Upper lobe of left lung (tissue), 6 donors: ENCODE data around the gene COL6A3. TPM values are rescaled to one million over a fixed set of nuclear protein-coding genes. Genes with fewer than 3 reads are reported as not detected.
A peak's percentile ranks its signal among the peaks of the same experiment; 100 is the strongest.

Experiments used
- ATAC-seq, 2 donors: fragments of 200-7000 bp; cut with Tn5 transposase; one replicate each; pipeline ENCODE4 v1.9.1; 2022; ENCODE audit warnings: mild to moderate bottlenecking in 2 of 2, moderate library complexity in 2 of 2; ENCODE audit not compliant: low FRiP score in 2 of 2
- DNase-seq, 2 donors: peaks; one replicate each; pipeline ENCODE4 v3.0.0-alpha.2; 2019 to 2020
- H3K27ac ChIP-seq, 4 donors: fragments of 200-600 bp; sonication (generic); one replicate each; pipeline ENCODE4 v1.5.1; 2016 to 2019
- H3K27me3 ChIP-seq, 4 donors: fragments of 200-600 bp; sonication (generic); one replicate each; pipeline ENCODE4 v1.5.1; 2017 to 2019
- H3K36me3 ChIP-seq, 4 donors: fragments of 200-600 bp; sonication (generic); one replicate each; pipeline ENCODE4 v1.5.1; 2016 to 2019
- H3K4me1 ChIP-seq, 4 donors: fragments of 200-600 bp; sonication (generic); one replicate each; pipeline ENCODE4 v1.5.1; 2018 to 2019
- H3K4me3 ChIP-seq, 4 donors: fragments of 200-600 bp; sonication (generic); one replicate each; pipeline ENCODE4 v1.5.1; 2017 to 2019; ENCODE audit warnings: mild to moderate bottlenecking in 2 of 4, moderate library complexity in 1 of 4
- H3K9me3 ChIP-seq, 4 donors: fragments of 200-600 bp; sonication (generic); one replicate each; pipeline ENCODE4 v1.5.1; 2018 to 2019
- EP300 ChIP-seq, 4 donors: sonication (generic); formaldehyde crosslinking; IDR thresholded peaks; one replicate each; pipeline ENCODE4 v1.5.1; 2017; ENCODE audit warnings: antibody characterized with exemption in 4 of 4, control low read depth in 2 of 4
- POLR2A ChIP-seq, 4 donors: fragments of 450-650 bp; IDR thresholded peaks; one replicate each; pipeline ENCODE4 v1.5.1; 2016 to 2017; ENCODE audit warnings: antibody characterized with exemption in 4 of 4, mild to moderate bottlenecking in 2 of 4
- POLR2AphosphoS5 ChIP-seq, 2 donors: sonication (generic); formaldehyde crosslinking; IDR thresholded peaks; one replicate each; pipeline ENCODE4 v1.5.1; 2017; ENCODE audit warnings: antibody characterized with exemption in 2 of 2
- WGBS, 2 donors: methylation state at CpG; one replicate each; pipeline ENCODE4 v1.1.5; 2017 to 2018; 5-methylcytosine and 5-hydroxymethylcytosine counted together
- total RNA-seq, 6 donors: library from RNA; depleted of rRNA in 4 of 6; stranded (reverse); fragments of >200 nt in 4 of 6; gene quantifications; one replicate each; pipeline versions ENCODE4 v1.1.0 to v1.2.1, GENCODE V29; 2016 to 2021
- TF ChIP-seq, protein P1 (sequence below), 6 experiments: fragments of 450-650 bp in 4 of 6; fragments of 200-600 bp in 2 of 6; sonication (generic) in 2 of 6; IDR thresholded peaks; one replicate each; pipeline ENCODE4 v1.5.1; 2016 to 2019; ENCODE audit warnings: antibody characterized with exemption in 6 of 6
- donor health status: DM: no; HTN: no; CAD: no; lungs with moderate emphysema.
- donor health status: DM: no; HTN: yes; CAD: no; lungs with severe emphysema.

Gene COL6A3, protein sequence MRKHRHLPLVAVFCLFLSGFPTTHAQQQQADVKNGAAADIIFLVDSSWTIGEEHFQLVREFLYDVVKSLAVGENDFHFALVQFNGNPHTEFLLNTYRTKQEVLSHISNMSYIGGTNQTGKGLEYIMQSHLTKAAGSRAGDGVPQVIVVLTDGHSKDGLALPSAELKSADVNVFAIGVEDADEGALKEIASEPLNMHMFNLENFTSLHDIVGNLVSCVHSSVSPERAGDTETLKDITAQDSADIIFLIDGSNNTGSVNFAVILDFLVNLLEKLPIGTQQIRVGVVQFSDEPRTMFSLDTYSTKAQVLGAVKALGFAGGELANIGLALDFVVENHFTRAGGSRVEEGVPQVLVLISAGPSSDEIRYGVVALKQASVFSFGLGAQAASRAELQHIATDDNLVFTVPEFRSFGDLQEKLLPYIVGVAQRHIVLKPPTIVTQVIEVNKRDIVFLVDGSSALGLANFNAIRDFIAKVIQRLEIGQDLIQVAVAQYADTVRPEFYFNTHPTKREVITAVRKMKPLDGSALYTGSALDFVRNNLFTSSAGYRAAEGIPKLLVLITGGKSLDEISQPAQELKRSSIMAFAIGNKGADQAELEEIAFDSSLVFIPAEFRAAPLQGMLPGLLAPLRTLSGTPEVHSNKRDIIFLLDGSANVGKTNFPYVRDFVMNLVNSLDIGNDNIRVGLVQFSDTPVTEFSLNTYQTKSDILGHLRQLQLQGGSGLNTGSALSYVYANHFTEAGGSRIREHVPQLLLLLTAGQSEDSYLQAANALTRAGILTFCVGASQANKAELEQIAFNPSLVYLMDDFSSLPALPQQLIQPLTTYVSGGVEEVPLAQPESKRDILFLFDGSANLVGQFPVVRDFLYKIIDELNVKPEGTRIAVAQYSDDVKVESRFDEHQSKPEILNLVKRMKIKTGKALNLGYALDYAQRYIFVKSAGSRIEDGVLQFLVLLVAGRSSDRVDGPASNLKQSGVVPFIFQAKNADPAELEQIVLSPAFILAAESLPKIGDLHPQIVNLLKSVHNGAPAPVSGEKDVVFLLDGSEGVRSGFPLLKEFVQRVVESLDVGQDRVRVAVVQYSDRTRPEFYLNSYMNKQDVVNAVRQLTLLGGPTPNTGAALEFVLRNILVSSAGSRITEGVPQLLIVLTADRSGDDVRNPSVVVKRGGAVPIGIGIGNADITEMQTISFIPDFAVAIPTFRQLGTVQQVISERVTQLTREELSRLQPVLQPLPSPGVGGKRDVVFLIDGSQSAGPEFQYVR (N-terminal part only)
- 100 to 1,000 TPM in 2 of 6 donors, 10 to 100 TPM in 4; 34.4 to 199 (median 71.9) TPM for total RNA-seq

DNA sequence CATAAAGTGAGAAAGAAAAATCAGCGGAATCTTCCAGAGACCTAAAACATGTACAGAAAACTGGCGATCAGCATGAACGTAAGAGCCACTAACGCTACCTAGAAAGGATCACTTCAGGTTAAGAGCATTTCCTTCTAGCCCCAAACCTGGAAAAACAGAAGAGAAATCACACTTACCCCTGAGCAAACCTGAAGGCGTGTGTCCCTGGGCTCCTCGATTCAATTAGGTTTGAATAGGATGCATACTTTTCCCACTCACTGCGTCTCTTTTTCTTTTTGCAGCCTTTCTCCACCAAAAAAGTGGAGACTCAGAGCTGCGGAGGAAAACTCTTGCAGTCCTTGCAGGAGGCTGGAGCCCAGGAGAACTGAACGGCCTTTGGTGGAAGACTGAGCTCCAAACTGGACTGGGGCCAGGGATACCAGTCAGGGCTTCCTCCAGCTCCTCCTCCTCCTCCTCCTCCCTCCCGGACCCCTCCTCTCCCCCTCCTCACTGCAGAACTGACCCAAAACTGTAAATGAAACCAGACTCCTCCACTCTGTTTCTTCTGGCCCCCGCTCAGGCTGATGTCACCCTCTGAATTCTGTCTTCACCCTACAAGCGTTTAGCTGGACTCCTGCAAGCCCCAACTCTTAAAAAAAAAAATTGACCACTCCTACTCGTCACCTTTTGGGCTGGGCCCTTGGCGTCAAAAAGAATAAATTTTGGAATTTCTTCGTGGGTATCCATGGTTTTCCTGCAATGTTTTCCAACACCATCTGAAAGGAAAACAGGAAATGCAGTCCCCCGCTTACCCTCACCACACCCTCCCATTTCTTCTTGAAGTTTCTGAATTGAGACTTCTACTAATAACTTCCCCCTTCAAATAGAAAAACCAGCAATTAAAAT is at the start of gene COL6A3:
TSS of gene COL6A3 (minus strand) at position 388 of the 885 bp plus-strand sequence. CDS start 17,347 bp downstream, outside the sequence.
- DNase-seq (no peak), ATAC-seq (peak in 1 of 2 donors; percentile 73)
- peak within 1 kb of the TSS in 3 of 4 donors; percentile 32 to 48 (median 46) for H3K4me3 ChIP-seq
- H3K27me3 ChIP-seq, result no peaks in the 10 kb centered on the region
- no peaks in the 10 kb centered on the region for H3K4me1 ChIP-seq
- no peaks in the 10 kb centered on the region for H3K9me3 ChIP-seq
- H3K27ac ChIP-seq, result peak within 1 kb of the TSS; percentile 49 to 83 (median 80)
- no peaks in the 10 kb centered on the region for H3K36me3 ChIP-seq
- TF ChIP-seq POLR2AphosphoS5 (IDR thresholded peaks at IDR 0.05) (peak in 1 of 2 donors; percentile 24), POLR2A (IDR thresholded peaks at IDR 0.05) (peak in 1 of 4 donors; percentile 20)
- TF ChIP-seq, protein P1, sequence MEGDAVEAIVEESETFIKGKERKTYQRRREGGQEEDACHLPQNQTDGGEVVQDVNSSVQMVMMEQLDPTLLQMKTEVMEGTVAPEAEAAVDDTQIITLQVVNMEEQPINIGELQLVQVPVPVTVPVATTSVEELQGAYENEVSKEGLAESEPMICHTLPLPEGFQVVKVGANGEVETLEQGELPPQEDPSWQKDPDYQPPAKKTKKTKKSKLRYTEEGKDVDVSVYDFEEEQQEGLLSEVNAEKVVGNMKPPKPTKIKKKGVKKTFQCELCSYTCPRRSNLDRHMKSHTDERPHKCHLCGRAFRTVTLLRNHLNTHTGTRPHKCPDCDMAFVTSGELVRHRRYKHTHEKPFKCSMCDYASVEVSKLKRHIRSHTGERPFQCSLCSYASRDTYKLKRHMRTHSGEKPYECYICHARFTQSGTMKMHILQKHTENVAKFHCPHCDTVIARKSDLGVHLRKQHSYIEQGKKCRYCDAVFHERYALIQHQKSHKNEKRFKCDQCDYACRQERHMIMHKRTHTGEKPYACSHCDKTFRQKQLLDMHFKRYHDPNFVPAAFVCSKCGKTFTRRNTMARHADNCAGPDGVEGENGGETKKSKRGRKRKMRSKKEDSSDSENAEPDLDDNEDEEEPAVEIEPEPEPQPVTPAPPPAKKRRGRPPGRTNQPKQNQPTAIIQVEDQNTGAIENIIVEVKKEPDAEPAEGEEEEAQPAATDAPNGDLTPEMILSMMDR (IDR thresholded peaks at IDR 0.05), result no peak
- WGBS, 2 donors, result 57% methylated on average over 15 to 16 of the region's 16 CpGs

DNA sequence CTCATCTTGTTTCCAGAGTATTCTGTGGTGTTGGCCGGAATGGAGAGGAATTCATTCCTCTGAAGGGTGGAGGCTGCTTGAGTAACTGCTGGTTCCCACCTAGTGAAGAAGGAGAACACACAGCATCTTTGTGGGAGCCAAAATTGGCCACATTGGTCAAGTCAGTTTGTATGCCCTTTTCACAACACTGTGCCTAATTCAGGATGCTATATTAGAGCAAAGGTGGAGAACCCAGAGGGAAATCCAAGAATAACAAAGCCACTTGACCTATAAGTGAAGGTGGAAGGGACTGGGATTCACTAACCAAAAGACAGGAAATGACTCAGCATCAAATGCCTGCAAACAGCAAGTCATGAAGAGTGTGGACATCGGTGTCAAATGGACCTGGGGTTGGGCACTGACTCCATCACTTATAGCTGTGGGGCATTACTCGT is 45.8 kb upstream of the COL6A3 start:
- no peaks in the 10 kb centered on the region for H3K27me3 ChIP-seq
- no peak for TF ChIP-seq POLR2AphosphoS5 (IDR thresholded peaks at IDR 0.05)
- no peak for TF ChIP-seq EP300 (IDR thresholded peaks at IDR 0.05)
- TF ChIP-seq, protein P1 (IDR thresholded peaks at IDR 0.05), result no peak
- no peaks in the 10 kb centered on the region for H3K36me3 ChIP-seq
- 76 to 88% methylated on average over 3 of the region's 3 CpGs for WGBS, 2 donors
- H3K27ac ChIP-seq, result no peak overlapping the region
- no peaks in the 10 kb centered on the region for H3K9me3 ChIP-seq
- H3K4me3 ChIP-seq, result no peak overlapping the region
- no peaks in the 10 kb centered on the region for H3K4me1 ChIP-seq
- ATAC-seq, result no peak
- DNase-seq, result no peak

GRCh38 chr2:237459226-237459625 is 45.3 kb upstream of the COL6A3 start:
- no peaks in the 10 kb centered on the region for H3K36me3 ChIP-seq
- no peak overlapping the region for H3K27ac ChIP-seq
- H3K4me1 ChIP-seq, result no peaks in the 10 kb centered on the region
- 74 to 77% methylated on average over 4 of the region's 4 CpGs for WGBS, 2 donors
- no peak for ATAC-seq
- no peaks in the 10 kb centered on the region for H3K9me3 ChIP-seq
- TF ChIP-seq, protein P1 (IDR thresholded peaks at IDR 0.05), result no peak
- TF ChIP-seq POLR2AphosphoS5 (IDR thresholded peaks at IDR 0.05), result no peak
- TF ChIP-seq POLR2A (IDR thresholded peaks at IDR 0.05), result no peak
- no peak for TF ChIP-seq EP300 (IDR thresholded peaks at IDR 0.05)
- DNase-seq, result no peak
- no peaks in the 10 kb centered on the region for H3K27me3 ChIP-seq
- H3K4me3 ChIP-seq, result no peak overlapping the region

DNA sequence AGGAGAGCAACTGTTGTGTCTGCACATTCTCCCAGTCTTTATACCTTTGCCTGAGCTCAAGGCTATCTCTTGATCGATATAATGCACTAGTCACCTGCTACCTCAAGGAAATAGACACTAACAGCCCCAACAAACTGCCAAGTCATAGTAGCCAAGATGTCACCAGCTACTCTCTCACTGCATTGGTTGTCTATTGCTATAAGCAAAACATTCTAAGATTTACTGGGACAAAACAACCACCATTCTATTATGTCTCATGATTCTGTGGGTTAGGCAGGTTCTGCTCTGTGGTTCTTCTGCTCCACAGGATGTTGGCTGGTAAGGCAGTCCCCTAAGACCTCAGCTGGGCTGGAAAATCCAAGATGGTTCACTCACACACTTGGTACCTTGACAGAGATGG is 44.6 kb upstream of the COL6A3 start:
- ATAC-seq (no peak), DNase-seq (no peak)
- no peaks in the 10 kb centered on the region for H3K27me3 ChIP-seq
- no peaks in the 10 kb centered on the region for H3K36me3 ChIP-seq
- no peak overlapping the region for H3K27ac ChIP-seq
- H3K9me3 ChIP-seq, result no peaks in the 10 kb centered on the region
- TF ChIP-seq POLR2A (IDR thresholded peaks at IDR 0.05) (no peak), POLR2AphosphoS5 (IDR thresholded peaks at IDR 0.05) (no peak), EP300 (IDR thresholded peaks at IDR 0.05) (no peak)
- TF ChIP-seq, protein P1 (IDR thresholded peaks at IDR 0.05), result no peak
- WGBS, 2 donors, result 75 to 77% methylated on average over 1 of the region's 1 CpG
- no peaks in the 10 kb centered on the region for H3K4me1 ChIP-seq
- no peak overlapping the region for H3K4me3 ChIP-seq
